Cerebellar cortex (tissue), 1 donor: ENCODE data around the gene HAUS3.

ENCODE experiments used
- DNase-seq: peaks from one replicate; pipeline ENCODE4 v3.0.0-alpha.2; 2015; ENCODE audit warnings: low spot score

HAUS3 gene

DNA sequence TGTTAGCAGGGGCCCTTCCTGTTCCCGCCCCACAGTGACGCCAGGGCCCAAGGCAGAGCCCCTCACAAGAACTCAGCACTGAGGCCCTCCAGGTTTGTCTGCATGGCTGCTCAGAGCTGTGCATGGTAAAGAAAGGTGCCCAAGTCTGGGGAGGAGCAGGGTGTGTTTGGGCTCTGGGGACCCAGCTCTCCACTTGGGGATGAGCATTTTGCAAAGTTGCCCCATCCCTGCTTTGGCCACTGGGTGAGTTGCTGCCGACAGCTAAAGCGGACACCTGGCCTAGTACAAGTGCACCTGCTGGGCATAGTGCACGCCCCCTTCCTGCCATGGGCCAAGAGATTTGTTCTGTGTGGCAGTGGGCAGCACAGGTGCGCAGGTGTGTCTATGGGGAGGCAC is 22.0 kb upstream of the HAUS3 start:
- no peak for DNase-seq

DNA sequence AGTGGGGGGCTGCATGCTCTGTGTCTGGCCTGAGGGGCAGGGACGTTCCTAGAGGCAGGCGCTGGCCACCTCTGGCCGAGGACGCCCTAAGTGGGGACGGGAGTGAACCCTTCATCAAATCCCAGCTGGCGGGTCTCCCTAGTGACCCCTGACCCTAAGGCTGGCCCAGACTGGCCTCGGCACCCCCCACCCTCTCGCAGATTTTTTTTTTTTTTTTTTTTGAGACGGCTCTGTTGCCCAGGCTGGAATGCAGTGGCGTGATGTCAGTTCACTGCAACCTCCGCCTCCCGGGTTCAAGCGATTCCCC is 21.0 kb upstream of the HAUS3 start:
- DNase-seq: no peak

DNA sequence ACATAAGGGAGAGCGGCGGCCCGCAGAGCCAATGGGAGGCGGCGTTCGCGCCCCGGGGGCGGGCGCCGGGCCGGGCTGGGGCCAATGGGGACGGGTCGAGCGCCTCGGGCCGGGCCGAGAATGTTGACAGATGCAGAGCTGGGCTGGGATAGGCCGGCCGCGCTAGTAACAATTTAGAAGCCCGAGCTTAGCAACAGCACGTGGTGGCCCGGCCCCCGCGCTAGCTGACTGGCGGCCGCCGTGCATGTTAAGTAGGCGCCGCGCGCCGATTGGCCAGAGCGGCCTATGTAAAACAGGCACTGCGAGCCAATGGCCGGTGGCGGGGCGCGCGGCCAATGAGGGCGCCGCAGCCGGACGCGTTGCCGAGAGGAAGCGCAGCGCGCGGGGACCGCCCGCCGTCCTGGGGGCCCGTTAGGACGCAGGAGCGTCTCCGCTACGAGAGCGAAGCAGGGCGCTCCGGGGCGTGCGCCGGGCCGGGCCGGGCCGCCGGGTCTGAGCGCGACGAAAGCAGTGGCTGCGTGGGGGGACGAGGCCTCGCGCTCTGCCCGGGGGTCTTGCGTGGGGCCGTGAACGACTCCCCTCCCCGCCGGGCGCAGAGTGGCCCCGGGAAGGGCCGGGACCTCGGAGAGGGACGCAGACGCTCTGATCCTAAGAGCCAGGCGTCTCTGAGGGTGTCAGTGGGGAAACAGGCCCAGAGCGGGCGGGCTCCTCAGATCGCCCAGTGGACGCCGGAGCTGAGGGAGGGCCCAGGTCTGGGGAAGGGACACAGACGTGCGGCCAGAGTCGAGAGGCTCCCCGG is 20.4 kb upstream of the HAUS3 start:
- peak; percentile 100 for DNase-seq

DNA sequence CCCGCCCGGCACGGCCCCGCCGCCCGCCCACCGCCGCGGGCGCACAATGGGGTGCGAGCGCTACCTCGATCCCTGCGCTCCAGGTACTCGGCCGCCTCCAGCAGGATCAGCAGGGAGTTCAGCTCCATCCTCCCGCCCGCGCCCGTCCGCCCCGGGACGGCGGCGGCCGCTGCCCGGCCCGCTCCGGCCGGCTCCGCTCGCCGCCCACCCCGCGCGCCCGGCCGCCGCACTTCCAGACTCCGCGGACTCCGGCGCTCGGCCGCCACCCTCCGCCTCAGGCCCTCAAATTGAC is 19.9 kb upstream of the HAUS3 start, which contains the start of gene MXD4:
Gene MXD4, minus strand, starts transcription at position 257 of the 292 bp plus-strand sequence. Its CDS starts 129 bp downstream, at position 128.
- no peak for DNase-seq

DNA sequence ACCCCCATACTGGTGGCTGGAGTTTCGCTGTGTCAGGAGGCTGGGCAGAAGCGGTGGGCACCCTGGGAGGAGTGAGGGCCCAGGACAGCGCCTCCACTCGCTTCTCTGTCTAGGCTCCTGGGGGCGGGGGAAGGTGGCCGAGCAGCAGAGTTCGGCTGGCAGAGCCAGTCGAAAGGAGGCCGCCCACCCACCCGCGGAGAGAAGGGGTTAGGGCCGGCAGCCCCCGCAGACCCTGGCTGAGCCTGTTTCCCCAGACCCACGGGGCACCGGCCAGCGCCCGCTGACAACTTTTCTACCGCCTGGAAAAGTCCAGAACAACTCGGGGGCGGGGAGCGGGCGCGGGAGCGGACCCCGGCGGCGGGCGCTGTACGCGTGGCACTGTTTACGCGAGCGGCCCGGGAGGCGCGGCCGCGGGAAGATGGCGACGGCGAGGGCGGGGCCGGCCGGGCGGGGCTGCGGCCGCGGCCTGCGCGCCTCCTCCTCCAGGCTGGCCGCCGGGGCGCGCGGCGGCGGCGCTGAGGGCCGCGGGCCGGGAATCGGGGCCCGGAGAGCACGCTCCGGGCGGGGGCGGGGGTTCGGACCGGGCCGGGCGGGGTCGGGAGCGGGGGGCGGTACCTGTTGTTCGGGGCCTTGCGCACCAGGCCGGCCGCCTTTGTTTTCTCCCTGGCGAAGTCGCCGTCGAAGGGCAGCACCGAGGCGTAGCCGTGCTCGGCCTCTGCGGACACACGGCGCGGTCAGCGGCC is 19.4 kb upstream of the HAUS3 start:
- no peak for DNase-seq

DNA sequence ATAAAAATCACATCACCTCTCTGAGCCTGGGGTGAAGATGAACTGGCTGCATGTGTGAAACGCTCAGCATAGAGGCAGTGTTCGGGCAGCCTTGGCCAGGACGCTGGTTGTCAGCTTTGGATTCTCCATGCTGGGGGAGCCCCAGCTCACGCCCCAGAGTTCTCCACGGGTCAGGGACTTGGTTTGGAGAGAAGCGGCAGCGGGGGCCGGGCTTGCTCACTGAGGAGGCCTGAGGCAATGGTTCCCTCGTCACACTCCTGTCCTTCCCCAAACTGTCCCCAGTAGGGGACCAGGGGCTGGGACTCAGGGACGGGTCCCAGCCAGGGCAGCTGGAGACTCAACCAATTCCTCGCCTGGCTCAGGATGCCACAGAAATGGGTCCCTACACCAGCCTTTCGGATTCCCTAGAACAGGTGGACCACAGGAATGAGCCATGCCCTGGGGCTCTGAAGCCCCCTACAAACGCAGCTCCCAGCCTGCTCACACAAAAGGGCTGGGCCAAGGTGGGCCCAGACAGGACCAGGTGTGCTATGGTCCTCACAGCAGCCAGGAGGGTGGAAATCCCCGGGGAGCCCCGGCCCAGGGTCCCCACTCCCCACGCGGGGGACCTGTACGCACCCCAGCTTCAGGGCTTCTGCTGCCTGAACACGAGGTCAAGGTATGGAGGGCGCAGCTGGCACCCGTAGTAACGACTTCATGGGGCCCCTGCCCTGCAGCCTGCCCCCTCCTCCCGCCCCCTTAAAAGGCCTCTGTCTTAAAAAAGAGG is 18.6 kb upstream of the HAUS3 start:
- no peak for DNase-seq

DNA sequence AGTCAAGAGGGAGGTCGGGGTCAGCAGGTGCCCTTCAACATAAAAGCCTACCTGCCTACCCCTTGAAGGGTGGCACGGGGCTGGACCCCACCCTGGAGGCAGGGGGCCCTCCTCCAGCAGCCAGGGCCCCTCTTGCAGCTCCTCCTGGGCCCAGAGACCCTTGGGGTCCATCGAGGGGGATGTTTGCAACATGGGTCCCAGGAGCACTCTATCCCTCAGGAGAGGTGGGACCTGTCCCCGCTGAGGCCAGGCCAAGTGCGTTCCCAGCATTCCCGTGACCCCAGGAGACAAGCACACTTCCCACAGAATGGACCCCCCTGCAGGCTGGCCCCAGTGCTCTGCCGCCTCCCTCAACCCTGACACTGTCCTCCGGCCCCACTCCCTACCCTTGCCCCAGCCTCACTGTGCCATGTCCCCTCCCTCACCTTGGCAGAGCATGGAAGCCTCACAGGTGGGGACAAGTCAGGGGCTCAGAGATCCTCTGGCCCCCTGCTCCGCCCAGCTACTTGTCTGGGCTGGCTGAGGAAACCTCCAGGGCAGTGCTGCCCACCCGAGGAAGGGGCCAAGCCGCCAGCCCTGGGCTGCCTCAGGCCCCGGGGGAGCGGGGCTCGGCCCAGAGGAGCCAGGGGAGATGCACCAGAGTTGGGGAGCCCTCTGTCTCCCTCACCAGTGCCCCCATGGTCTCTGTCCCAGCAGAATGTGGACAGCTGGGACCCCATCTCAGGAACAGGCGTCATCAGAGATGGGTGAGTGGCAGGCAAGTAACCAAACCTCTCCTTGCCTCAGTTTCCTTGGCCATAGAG is 17.8 kb upstream of the HAUS3 start:
- DNase-seq: no peak

DNA sequence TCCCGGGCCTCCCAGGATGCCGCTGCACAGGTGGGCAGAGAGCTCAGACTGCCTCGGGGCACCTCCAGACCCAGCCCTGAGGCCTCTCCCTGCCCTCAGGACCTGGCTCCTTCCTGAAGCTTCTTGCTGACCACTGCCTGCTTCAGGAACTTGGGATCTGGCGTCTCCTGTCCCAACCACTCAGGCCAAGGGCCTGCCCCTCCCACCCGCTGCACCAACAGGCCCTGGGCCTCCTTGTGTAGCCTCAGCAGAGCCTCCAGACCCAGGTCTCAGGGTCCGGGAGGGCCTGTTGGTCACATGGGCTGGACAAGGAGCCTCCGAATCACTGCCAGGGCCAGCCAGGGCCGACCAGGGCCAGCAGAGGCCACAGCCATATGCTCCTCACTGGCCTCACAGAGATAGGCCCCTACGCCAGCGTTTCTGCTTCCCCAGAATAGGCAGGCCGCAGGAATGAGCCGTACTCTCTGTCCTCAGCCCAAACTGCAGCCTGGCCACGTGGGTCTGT is 17.2 kb upstream of the HAUS3 start:
- peak; percentile 59 for DNase-seq

DNA sequence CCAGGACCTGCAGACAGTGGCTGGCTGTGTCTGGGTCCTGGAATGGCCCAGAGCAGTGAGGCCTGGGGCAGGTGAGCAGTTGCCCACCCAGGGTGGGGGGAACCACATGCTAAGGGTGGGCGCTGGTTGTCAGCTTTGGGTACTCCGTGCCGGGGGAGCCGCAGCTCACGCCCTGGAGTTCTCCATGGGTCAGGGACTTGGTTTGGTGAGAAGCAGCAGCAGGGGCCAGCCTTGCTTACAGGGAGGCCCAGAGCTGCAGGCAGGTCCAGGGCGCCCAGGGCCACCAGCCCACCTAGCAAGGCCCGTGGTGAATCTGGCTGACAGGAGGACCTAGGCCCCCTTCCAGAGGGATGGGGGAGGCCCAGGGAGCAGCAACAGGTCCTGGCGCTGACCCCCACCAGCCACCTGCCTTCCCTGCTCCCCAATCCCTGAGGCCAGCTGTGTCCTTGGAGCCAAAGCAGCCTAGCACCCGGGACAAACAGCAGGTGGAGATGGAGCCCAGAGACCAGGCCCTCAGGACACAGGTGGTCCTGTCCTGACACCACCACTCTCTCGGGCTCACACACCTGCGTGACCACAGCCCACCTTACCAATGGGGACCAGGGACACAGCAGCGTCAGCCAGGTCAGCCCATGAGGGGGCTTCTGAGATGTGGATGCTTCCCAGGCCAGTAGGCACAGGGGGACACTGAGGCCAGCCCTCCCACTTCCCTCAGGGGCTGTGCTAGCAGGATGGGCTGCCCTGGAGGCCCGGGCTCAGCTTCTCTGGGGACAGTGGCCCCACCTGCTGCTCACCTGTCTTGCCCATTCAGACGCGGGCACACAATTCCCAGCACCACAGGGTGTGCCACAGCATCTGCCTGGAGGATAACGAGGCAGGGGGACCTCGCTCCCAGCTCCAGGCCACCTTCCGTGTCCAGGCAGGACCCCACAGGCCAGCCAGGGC is 16.4 kb upstream of the HAUS3 start:
- no peak for DNase-seq

DNA sequence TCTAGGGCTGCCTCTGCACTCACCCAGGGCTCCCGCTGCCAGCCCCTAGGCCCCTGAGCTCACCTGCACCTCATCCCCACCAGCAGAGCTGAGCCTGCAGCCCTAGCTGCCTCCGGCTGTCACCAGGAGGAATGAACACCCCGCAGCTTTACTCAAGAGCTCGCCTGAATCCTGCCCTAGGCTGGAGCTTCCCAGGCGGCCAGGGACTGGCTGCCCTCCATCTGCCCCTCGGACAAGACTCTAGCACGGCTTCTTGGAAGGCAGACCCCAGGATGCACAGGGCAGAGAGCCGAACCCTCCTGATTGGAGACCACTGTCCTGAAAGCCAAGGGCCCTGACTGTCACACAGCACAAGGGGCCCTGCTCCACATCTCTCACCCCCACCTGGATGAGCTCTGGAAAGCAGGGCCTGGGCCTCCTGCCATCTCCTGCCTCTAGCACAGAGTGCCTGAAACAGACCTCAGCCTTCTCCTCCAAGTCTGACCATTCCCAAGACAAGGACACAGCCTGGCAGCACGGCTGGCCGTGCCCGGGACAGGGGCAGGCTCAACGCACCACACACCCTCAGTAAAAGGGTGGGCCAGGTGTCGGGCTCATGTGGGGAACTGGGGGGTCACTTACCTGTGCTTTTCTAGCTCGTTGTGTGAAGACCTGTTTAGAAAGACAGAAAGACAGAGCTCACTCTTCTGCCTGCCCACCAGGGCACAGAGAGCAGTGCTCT is 15.6 kb upstream of the HAUS3 start:
- peak; percentile 73 for DNase-seq

DNA sequence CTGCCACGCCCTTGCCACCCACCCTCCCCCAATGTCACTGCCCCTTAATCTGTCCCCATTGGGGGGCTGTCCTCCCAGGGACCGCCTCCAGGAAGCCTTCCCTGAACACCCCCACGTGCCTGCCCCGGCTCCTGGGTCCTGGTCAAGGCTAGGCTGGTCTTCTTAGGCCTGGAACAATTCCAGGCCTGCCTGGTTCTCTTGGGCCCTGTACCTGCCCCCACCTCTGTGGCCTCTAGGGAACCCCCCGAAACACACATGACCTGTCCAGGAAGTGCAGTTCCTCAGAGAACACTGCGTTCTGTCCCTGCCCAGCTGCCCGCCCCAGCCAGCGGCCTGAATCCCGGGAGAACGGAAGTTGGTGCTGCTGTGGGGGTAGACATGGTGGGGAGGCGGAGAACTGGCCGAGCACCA is 14.9 kb upstream of the HAUS3 start:
- no peak for DNase-seq

DNA sequence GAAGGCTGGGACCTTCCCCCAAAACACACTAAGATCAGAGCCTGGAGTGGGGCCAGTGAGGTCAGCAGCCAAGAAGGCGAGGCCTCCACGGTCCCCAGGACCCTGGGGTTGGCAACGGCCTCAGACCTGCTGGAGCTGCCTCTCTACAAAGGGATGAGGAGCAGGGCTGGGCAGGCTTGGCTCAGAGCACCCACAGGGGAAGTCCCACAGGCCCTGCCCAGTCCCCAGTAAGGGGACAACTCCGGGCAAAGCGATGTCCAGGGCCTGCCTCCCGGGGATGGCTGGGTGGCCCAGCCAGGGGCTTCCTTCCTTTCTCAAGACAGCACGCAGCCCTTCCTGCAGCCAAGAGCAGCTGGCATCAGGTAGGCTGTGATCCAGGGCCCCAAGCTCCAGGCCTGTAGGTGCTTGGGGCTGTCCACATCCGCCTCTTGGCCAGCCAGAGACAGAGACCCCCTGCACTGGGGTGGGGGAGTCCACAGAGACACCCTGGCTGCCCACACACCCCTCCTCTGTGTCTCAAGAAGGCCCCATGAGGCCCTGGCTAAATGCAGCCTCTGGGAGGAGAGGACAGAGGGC is 14.3 kb upstream of the HAUS3 start:
- peak; percentile 20 for DNase-seq

DNA sequence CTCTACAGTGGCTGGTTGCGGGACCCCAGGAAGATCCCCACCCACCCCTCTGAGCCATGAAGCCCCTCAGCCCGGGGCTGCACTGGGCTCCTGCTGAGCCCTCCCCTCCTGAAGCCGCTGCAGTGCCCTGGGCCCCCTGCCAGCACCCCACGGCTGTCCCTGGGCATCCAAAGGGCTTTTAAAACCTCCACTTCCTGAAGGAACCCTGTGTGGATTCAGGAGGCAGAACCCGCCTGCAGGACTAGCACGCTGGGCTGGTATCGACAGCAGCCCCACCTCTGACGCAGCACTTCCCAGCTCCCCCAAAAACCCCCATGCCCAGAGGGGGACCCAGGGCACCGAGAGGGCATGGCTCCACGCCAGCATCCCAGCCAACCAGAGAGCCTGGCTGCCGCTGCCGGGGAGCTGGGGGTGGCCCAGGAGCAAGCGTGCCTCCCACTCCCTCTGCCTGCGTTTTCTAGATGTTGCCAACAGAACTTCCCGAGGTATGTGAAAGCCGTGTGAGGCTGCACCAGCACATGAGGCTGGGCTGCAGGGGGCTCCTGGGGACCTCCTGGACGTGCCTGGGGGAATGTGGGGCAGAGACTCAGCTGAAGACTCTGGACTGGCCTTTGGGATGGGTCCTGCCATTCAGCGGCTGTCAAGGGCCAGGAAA is 13.7 kb upstream of the HAUS3 start:
- peak; percentile 82 for DNase-seq

DNA sequence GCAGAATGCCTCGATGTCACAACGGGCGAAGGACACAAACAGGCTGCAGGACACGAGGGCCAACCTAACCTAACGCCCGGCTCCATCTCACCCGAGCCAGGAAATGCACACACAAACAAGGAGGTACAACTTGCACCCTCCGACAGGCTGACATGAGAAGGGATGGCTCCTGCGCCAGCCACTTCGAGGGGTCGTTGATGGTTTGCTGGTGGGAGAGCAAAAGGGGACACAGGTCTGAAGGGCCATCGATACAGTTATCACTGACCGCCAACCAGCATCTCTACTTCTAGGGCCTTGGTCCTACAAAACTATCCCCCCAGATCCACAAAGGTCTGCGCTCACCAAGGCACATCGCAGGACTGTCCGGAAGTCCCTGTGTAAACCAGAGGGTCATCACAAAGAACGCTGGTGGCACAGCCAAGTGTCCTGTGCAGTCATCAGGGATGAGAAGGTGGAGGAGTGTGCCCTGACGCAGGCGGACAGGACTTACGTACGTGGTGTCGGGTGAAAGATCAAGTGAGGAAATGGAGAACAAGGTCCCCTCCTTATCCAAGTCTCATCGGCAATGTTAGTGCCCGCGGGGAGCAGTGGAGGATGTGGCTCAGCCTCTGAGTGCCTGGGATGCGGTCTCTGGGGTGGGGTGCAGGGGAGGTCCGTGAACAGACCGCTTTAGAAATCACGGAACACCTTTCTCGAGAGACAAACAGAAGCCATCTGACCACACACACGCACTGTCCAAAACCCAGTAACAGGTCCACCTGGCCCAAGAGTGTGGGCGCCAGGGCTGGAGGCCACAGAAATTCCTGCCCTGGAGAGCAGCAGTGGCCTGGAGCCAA is 13.0 kb upstream of the HAUS3 start:
- DNase-seq: peak; percentile 85

DNA sequence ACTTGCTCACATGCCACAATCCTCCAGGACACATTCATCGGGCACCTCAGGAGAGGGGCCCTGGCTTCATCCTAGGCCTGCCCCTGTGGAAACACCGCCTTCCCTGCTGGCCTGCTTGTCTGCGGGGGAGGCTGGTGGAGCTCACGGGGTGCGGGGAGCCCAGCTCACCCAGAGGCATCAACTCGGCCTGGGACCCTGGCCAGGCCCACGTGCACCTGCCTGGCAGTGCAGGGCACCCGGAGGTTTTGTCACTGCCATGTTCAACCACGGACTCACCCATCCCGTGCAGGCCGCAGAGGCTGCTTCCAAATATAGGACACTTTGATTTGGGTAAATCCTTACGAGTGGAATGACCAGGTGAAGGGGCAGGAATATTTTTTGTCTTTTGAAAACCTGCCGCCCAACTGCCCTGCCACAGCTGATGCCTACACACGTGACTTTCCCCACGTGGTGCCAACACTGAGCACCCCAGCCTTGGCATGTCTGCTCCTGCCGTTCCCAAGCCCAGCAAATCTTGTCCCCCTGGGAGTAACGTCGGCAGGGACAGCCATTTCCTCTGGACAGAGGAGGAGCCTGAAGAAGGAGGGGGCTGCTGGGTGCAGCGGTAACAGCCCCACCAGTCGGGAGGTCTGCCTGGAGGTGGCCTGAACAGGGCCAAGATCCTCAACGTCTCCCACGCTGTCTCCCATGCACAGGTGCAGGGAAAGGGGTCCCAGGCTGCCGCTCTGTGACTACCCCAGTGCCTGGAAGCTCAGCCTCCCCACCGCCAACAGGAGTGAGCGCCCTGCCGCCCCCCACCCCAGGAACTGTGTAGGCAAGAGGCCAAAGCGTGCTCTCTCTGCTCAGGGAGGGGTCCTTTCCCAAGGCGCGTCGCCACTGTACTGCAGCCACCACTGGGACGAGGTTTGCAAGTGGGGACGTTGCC is 11.5 kb upstream of the HAUS3 start:
- peak; percentile 37 for DNase-seq

DNA sequence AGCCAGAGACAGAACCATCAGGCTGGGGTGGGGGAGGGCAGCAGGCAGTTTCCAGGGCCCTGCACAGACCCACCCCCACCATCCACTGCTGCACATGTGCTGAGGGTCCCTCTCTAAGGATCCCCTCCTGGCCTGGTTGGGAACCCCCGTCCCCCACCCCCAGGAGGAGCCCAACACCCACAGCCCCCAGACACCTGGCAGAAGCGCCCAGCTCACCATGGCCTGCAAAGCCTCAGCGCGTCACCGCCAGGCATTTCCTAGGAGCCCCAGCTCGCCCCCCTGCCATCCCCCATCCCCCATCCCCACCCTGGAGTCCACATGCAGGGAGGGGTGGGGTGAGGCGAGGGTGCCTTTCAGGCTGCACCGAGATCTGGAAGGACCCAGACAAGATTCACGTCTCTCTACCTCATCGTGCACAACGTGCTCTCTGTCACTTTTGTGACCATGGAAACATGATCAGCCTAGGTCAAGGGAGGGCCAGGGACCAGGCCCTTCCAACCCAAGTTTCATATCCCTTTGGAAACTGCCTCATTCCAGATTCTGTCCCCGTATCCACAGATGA is 10.7 kb upstream of the HAUS3 start:
- DNase-seq: no peak
